HG02610 (cell line): ENCODE results near the gene TNFRSF11A.

ENCODE experiments used
- ATAC-seq: cut with Tn5 transposase; IDR thresholded peaks from one replicate; pipeline ENCODE4 v1.9.1; 2021; ENCODE audit warnings: mild to moderate bottlenecking, moderate library complexity; ENCODE audit not compliant: unreplicated experiment

TNFRSF11A gene

GRCh38 chr18:62407660-62408059 is 82.5 kb downstream of the TNFRSF11A start:
- ATAC-seq, result no peak

GRCh38 chr18:62409821-62410220 is 84.7 kb downstream of the TNFRSF11A start:
- no peak for ATAC-seq

GRCh38 chr18:62412231-62412979 is 87.3 kb downstream of the TNFRSF11A start:
- no peak for ATAC-seq

DNA sequence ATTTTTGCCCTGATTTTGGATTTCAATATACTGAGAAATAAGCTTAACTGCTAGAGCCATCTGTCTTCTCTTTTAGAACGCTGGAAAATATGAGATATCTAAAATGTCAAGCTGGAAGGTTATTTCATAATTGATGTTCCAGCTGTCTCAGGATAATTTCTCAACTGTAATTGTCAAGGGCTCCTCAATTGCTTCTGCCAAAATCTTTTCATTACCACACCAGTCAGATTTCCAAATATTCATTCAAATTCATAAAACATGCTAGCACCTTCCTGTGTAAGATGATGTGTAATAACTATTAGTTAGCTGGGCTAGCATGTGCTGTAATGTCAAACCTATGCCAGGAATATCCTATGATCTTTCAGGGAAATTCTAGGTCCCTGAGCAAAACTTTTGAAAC is 88.1 kb downstream of the TNFRSF11A start:
- no peak for ATAC-seq

- ATAC-seq, result no peak
Observed at GRCh38 chr18:62418258-62418657, 93.1 kb downstream of the TNFRSF11A start.

DNA sequence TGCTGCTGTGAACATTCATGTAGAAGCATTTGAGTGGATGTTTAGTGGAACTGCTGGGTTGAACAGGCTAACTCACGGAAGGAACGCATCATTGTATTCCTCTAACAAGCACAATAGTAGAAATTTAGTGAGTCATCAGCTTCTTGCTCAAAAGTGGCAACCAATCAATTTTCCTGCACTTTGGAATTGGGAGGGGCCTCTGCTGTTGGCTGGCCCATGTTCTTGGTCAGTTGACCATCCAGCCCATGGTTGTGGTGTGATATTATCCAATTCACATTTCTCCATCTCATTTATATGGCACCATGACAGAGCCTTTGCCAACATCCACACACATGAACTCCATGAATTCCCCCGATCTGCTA is 95.0 kb downstream of the TNFRSF11A start:
- no peak for ATAC-seq

DNA sequence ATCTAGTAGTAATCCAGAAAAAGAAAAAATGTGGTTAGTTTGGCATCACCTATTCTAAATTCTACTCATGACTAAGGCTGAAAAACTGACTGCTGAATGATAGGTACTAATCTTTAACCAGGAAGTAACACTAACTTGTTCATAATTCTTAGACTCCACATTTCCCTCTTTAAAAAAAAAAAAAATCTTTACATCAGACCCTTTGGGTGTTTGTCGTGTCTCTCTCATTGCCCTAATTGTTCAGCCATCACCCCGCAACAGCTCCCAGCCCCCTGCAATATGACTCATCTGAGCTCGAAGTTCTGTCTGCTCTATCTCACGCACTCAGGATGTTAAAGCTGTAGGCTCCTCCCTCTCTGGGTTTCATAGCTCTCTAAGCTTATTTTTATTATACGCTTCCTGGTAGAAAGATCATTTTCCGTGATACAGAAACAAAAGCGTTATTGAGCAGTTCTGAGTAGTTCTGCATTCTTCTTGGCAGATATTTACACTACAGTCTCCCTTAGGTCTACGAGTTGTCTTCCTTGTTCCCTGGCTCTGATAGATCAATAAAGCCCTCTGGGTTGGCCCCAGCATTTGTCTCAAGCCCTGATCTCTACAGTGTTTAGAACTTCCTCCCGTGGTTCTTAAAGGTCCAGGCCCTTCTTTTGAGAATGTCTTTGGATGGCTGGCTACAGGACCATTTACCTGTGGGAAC is 95.6 kb downstream of the TNFRSF11A start:
- ATAC-seq, result peak; percentile 94

DNA sequence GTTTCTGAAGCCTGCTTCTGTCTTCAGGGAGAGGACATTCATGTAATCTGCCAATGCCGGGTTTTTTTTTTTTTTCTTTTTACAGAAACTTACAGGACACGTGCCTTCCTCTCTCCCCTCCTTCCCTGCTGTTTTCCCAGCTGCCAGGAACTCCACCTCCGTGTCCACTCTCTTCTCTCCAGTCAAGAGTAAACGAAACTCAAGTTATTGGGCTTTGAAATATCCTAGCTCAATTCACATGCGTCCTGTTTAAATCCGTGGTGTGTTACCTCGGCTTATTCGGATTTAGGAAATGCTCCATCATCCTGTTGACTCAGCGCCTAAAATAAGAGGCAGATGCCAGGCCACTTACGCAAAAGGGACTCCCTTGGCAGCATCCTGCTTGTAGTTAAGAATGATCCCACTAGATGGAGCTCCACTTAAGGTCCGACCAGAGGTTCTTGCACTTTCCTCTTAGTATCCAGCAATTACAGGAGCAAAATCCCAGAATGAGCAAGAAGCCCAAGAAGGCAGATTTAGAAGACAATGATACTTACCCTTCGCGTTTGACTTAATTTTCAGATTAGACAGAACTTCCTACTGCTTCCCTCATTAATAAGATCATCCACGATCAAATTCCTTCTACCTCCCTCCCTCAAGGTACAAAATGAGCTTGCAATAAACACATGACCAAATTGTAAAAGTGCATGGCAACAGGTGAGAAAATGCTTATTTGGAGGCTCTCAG is 100.5 kb downstream of the TNFRSF11A start:
- no peak for ATAC-seq

DNA sequence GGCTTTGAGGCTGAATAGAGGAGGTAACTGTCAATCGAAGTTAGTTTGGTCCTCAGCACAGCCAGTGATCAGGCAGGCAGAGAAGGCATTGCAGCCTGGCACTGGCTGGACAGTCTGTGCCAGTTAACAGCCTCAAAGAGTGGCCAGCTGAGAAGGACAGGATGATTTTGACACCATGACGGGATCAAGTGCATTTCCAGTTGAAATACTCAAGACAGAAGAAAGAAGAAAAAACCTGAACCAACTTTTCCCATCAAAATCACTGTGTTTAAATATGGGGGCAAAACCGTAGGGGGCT is 101.0 kb downstream of the TNFRSF11A start:
- no peak for ATAC-seq

GRCh38 chr18:62432176-62432575 is 107.1 kb downstream of the TNFRSF11A start:
- no peak for ATAC-seq

DNA sequence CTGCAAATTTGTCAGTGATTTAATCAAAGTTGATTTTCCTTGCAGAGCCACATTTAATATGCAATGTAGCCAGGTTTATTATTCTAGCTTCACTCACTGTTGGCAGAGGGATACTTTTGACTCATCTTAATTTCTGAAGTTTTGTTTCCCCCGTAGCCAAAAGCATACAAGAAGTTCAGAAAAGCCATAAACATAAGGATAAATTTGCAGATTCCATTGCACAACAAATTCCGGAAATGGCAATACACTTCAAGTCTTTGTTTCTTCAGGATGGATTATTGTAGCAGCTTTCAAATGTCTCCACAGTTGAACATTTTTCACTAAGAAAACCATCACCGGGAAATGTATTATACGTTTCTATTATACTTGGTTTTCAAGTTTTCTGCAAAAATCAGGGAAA is 109.7 kb downstream of the TNFRSF11A start:
- ATAC-seq, result no peak

DNA sequence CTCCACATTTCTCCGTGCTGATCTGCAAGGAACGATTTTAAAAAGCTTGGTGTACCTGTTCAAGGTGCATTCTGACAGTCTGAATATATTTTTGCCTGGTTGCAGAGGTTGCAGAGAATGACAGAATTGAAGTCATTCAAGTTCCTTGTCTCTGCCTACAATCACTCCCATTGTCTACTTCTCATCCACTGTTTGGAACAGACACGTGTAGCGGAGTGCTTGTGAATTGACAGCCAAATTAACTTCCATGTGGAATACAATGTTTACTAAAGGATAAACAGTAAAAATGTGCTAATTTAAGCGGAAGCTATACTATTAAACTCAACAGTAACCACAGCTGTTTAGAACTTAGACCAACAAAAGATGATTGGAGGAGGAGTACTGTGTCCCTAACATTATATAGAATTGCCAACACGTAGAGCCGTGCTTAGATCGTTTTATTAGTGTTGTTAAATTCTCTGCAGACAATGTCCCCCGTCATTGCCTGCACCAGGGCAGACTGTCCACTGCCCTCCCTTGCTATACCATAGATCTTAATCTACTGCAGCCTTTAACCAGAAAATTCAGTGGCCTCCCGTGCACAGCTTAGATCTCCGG is 110.4 kb downstream of the TNFRSF11A start:
- ATAC-seq, result no peak

DNA sequence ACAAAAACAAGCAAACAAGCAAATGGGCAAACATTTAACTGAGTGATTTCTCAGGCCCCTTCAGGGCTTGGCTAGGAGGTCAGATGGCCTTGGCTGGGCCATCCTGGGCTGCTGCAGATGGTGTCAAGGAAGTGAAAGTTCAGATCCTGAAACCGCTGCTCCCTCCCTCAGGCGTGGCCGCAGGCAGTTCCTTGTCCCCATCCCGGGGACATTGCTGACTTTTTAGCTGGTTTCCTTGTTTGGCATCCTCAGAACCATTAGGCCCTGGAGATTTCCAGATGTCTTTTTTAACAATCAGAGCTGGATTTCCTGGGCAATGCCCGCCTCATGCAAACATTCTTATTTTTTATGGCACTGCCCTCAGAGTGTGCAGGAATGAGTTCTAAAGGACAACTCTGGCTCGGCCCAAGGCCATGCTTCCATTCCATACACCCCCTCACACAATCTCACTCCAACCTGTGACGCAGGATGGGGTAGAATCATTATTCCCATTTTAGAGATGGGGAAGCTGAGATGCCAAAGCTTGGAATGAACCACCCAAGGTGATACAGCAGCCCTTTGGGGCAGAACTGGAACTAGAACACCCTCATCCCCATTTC is 111.6 kb downstream of the TNFRSF11A start:
- no peak for ATAC-seq

DNA sequence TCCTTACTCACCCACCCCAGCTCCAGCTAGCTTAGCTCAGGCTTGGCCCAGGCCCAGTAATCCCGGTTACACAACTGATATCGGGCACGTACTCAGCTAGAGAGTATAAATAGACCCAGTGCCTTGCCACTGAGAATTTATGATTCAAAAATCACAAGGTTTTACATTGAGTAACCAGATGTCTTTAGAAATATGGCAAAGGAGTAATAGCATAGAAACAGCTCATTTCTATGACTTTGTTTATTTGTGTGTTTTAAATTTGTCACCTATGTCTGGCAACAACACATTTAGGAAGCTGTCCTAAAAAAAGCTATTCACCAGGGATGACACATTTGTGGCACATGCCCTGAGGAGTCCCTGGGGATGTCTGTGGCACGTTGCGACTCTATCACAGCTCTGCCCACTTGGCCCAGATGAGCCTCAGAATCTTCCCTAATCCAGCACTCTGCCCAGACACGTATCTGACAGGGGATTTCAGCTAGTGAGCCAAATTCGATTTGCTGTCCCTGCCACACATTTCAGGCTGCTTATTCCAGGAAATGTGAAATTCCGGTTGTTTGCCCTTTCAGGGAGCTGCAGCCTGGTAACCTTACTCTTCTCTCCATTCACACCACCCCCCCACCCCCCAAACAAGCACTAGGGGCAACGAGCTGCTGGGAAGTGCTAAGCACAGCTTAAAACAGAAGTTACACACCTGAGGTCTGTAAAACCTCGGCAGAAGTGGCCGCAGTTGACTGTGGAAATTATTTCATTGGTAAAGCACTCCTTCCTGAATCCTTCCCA is 112.3 kb downstream of the TNFRSF11A start:
- ATAC-seq, result no peak

DNA sequence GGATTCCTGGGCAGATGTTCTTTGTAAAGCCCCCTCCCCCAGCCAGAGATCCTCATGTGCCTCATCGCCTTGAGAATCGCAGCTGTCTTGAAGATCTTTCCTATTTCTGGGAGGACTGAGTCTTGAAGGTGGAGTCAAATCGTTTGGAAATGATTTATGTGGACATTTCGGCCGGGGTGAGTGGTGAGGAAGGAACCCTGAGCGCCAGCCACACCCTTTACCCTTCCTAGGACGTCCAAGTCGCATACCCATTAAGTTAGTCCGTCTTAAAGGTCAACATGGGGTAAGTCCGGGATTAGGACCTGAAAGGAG is 112.9 kb downstream of the TNFRSF11A start:
- ATAC-seq, result no peak

GRCh38 chr18:62438402-62438801 is 113.3 kb downstream of the TNFRSF11A start:
- ATAC-seq, result no peak

GRCh38 chr18:62438866-62439265 is 113.8 kb downstream of the TNFRSF11A start:
- ATAC-seq, result no peak
